SK-N-MC (cell line): ENCODE data around the gene ZFX.

ENCODE experiments used
- DNase-seq: peaks from one replicate; pipeline ENCODE4 v3.0.0-alpha.2; 2011; ENCODE audit warnings: low read depth, low spot score
- H3K27ac ChIP-seq: fragments of 200-600 bp; sonication (generic); 2 replicates; pipeline ENCODE4 v1.5.1; 2016; ENCODE audit warnings: mixed run types
- H3K36me3 ChIP-seq: fragments of 200-600 bp; sonication (generic); 2 replicates; pipeline ENCODE4 v1.6.1; 2017; ENCODE audit warnings: antibody characterized with exemption, low read length, mixed read lengths; ENCODE audit not compliant: insufficient read depth
- H3K4me3 ChIP-seq: fragments of 200-600 bp; sonication (generic); 2 replicates; pipeline ENCODE4 v1.5.1; 2016
- H3K9ac ChIP-seq: fragments of 200-600 bp; sonication (generic); 2 replicates; pipeline ENCODE4 v1.8.0; 2017; ENCODE audit warnings: mixed run types, mixed read lengths; ENCODE audit not compliant: insufficient read length
- H3K9me3 ChIP-seq: fragments of 200-600 bp; sonication (generic); 2 replicates; pipeline ENCODE4 v1.6.1; 2017; ENCODE audit warnings: low read depth, mild to moderate bottlenecking, antibody characterized with exemption, low read length, moderate library complexity, mixed read lengths
- EZH2 ChIP-seq: fragments of 200-600 bp; sonication (generic); IDR thresholded peaks from one replicate; pipeline ENCODE4 v1.6.1; 2017; ENCODE audit warnings: antibody characterized with exemption
- FOXP2 ChIP-seq: optimal IDR thresholded peaks from 2 replicates; pipeline ENCODE3; 2011; ENCODE audit warnings: mild to moderate bottlenecking, moderate library complexity; ENCODE audit not compliant: insufficient read depth; ENCODE audit errors: extremely low read length, control extremely low read depth
- POLR2AphosphoS5 ChIP-seq: IDR thresholded peaks from 2 replicates; pipeline ENCODE4 v1.6.1; 2012; ENCODE audit warnings: mild to moderate bottlenecking, low read depth, low read length, borderline replicate concordance

The ZFX gene

GRCh38 chrX:24178441-24178840 is 28.9 kb downstream of the ZFX start:
- H3K9ac ChIP-seq = no peak overlapping the region
- no peak overlapping the region for H3K4me3 ChIP-seq
- peaks cover 72% of the 10 kb centered on the region for H3K36me3 ChIP-seq
- H3K9me3 ChIP-seq = no peaks in the 10 kb centered on the region
- no peak for DNase-seq
- no peak for TF ChIP-seq EZH2
- no peak for TF ChIP-seq FOXP2
- no peak for TF ChIP-seq POLR2AphosphoS5
- H3K27ac ChIP-seq = no peak overlapping the region

GRCh38 chrX:24184018-24184417 is 34.5 kb downstream of the ZFX start:
- H3K4me3 ChIP-seq = no peak overlapping the region
- DNase-seq = no peak
- no peak overlapping the region for H3K9ac ChIP-seq
- H3K9me3 ChIP-seq = no peaks in the 10 kb centered on the region
- H3K36me3 ChIP-seq = peaks cover 55% of the 10 kb centered on the region
- TF ChIP-seq POLR2AphosphoS5 (no peak), FOXP2 (no peak), EZH2 (no peak)
- H3K27ac ChIP-seq = no peak overlapping the region

GRCh38 chrX:24186483-24186882 is 37.0 kb downstream of the ZFX start:
- TF ChIP-seq EZH2 (no peak), FOXP2 (no peak), POLR2AphosphoS5 (no peak)
- Histone ChIP-seq H3K9ac (no peak overlapping the region), H3K27ac (no peak overlapping the region)

GRCh38 chrX:24186986-24187385 is 37.5 kb downstream of the ZFX start:
- H3K9ac ChIP-seq = no peak overlapping the region
- peaks cover 47% of the 10 kb centered on the region for H3K36me3 ChIP-seq
- H3K4me3 ChIP-seq = no peak overlapping the region
- no peaks in the 10 kb centered on the region for H3K9me3 ChIP-seq
- no peak for TF ChIP-seq POLR2AphosphoS5
- TF ChIP-seq EZH2 = no peak
- no peak for TF ChIP-seq FOXP2
- no peak overlapping the region for H3K27ac ChIP-seq
- no peak for DNase-seq

More at GRCh38 chrX:24186483-24186882, 37.0 kb downstream of the ZFX start:
- no peaks in the 10 kb centered on the region for H3K9me3 ChIP-seq
- no peak overlapping the region for H3K4me3 ChIP-seq
- DNase-seq = no peak
- H3K36me3 ChIP-seq = peaks cover 51% of the 10 kb centered on the region

GRCh38 chrX:24189490-24189889 is 40.0 kb downstream of the ZFX start:
- Histone ChIP-seq H3K36me3 (peaks cover 64% of the 10 kb centered on the region), H3K9me3 (no peaks in the 10 kb centered on the region), H3K9ac (no peak overlapping the region), H3K4me3 (no peak overlapping the region), H3K27ac (no peak overlapping the region)
- no peak for DNase-seq
- TF ChIP-seq FOXP2 (no peak), EZH2 (no peak), POLR2AphosphoS5 (no peak)

- Histone ChIP-seq H3K9ac (no peak overlapping the region), H3K9me3 (no peaks in the 10 kb centered on the region), H3K36me3 (peaks cover 61% of the 10 kb centered on the region), H3K4me3 (no peak overlapping the region), H3K27ac (no peak overlapping the region)
- TF ChIP-seq FOXP2 (no peak), EZH2 (no peak), POLR2AphosphoS5 (no peak)
- DNase-seq = no peak
Measured at GRCh38 chrX:24190500-24191156, 41.1 kb downstream of the ZFX start.

DNA sequence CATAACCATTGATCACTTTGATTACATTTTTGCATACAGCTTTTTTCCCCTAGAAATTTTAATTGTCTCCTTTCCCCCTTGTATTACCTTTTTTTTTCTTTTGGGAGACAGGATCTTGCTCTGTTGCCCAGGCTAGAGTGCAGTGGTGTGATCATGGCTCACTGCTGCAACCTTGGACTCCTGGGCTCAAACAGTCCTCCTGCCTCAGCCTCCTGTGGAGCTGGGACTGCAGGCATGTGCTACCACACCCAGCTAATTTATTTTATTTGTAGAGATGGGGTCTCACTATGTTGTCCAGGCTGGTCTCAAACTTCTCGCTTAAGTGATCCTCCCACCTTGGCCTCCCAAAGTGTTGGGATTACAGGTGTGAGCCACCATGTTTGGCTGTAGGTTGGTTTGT is 47.0 kb downstream of the ZFX start:
- no peak for TF ChIP-seq POLR2AphosphoS5
- no peak for TF ChIP-seq EZH2
- TF ChIP-seq FOXP2 = no peak
- DNase-seq = no peak
- H3K4me3 ChIP-seq = no peak overlapping the region
- no peak overlapping the region for H3K27ac ChIP-seq
- no peak overlapping the region for H3K9ac ChIP-seq
- peaks cover 38% of the 10 kb centered on the region for H3K36me3 ChIP-seq
- H3K9me3 ChIP-seq = no peaks in the 10 kb centered on the region

- no peak for DNase-seq
- Histone ChIP-seq H3K27ac (no peak overlapping the region), H3K36me3 (peaks cover 40% of the 10 kb centered on the region), H3K4me3 (no peak overlapping the region), H3K9me3 (no peaks in the 10 kb centered on the region), H3K9ac (no peak overlapping the region)
- TF ChIP-seq EZH2 = no peak
- TF ChIP-seq POLR2AphosphoS5 = no peak
- TF ChIP-seq FOXP2 = no peak
Measured at GRCh38 chrX:24198101-24198500, 48.6 kb downstream of the ZFX start.

DNA sequence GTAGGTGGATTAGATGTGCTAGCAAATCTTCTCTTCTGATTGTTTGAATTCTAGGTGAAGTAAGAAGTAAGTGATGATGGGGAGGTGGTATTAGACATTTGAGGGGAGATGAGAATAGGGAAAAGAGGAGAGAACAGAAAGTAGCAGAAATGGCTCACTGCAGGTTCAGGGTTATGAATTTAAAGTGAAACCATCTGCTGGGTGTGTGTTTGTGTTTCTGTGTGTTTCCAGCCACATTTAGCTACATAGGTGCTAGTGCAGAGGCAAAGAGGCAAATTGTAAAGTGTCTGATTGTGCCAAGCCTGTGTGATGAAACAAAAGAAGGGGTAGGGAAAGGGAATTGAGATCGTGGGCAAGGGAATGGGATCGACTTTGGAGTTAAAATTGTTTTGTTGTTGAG is 50.6 kb downstream of the ZFX start:
- TF ChIP-seq FOXP2 (no peak), POLR2AphosphoS5 (no peak), EZH2 (no peak)
- H3K27ac ChIP-seq = no peak overlapping the region
- no peaks in the 10 kb centered on the region for H3K9me3 ChIP-seq
- no peak overlapping the region for H3K4me3 ChIP-seq
- peaks cover 38% of the 10 kb centered on the region for H3K36me3 ChIP-seq
- DNase-seq = no peak
- H3K9ac ChIP-seq = no peak overlapping the region
